AG10803 (cell line): ENCODE data around the gene TRIM24.
"Not testable (repeated sequence)": the region's sequence is repeated elsewhere in the genome, so short reads cannot be mapped to it uniquely, and the experiment has no call there.

Source experiments
- DNase-seq: peaks from one replicate; pipeline ENCODE4 v3.0.0; 2010; ENCODE audit warnings: low read depth
- H3K4me3 ChIP-seq: 2 replicates; pipeline ENCODE4 v1.5.1; 2011; ENCODE audit warnings: mild to moderate bottlenecking, low read length, control low read depth
- TF ChIP-seq, protein P1 (sequence below): conservative IDR thresholded peaks from 2 replicates; pipeline ENCODE4 v1.5.1; 2011; ENCODE audit warnings: mild to moderate bottlenecking, low read length, control low read depth, inconsistent platforms

The TRIM24 gene

GRCh38 chr7:138491612-138492386 is 31.7 kb downstream of the TRIM24 start:
- TF ChIP-seq, protein P1, sequence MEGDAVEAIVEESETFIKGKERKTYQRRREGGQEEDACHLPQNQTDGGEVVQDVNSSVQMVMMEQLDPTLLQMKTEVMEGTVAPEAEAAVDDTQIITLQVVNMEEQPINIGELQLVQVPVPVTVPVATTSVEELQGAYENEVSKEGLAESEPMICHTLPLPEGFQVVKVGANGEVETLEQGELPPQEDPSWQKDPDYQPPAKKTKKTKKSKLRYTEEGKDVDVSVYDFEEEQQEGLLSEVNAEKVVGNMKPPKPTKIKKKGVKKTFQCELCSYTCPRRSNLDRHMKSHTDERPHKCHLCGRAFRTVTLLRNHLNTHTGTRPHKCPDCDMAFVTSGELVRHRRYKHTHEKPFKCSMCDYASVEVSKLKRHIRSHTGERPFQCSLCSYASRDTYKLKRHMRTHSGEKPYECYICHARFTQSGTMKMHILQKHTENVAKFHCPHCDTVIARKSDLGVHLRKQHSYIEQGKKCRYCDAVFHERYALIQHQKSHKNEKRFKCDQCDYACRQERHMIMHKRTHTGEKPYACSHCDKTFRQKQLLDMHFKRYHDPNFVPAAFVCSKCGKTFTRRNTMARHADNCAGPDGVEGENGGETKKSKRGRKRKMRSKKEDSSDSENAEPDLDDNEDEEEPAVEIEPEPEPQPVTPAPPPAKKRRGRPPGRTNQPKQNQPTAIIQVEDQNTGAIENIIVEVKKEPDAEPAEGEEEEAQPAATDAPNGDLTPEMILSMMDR: no peak
- no peak for DNase-seq
- no peak overlapping the region for H3K4me3 ChIP-seq

- no peak for DNase-seq
- H3K4me3 ChIP-seq: no peak overlapping the region
- TF ChIP-seq, protein P1: no peak
Observed at GRCh38 chr7:138492423-138492822, 32.4 kb downstream of the TRIM24 start.

- TF ChIP-seq, protein P1: no peak
- H3K4me3 ChIP-seq: no peak overlapping the region
- no peak for DNase-seq
Observed at GRCh38 chr7:138493535-138493934, 33.5 kb downstream of the TRIM24 start.

DNA sequence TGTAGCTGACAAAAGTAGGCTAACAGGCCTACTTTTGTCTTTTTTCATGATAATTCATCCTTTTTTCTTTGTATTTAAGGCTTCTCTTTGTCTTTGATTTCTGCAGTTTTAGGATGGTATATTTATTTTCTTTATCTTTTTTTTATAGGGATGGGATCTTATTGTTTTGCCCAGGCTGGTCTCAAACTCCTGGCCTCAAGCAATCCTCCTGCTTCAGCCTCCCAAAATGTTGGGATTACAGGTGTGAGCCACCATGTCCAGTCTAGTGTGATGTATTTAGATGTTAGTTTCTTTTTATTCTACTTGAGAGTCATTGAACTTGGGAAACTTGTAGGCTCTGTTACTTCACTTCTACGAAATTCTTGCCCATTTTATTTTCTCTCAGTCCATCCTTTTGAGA is 35.4 kb downstream of the TRIM24 start:
- H3K4me3 ChIP-seq: no peak overlapping the region
- TF ChIP-seq, protein P1: no peak
- DNase-seq: no peak

DNA sequence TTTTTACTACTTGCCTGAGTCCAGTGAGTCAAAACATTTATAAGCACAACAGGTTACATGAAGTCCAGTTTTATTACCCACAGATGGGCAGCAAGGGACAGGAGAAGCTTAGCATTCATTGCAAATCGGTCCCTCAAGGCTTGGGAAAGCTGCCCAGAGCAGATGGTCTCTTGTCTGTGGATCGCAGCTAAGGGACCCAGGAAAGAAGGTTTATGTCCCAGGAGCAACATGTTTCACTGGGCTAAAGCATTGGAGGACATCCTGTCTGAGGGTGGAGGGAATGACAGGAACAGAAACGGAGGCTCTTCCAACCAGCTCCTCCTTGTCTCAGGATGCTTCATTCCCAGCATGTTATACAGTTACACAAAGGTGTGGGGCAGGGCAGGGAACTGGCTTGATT is 39.3 kb downstream of the TRIM24 start:
- DNase-seq: no peak
- TF ChIP-seq, protein P1: no peak
- no peak overlapping the region for H3K4me3 ChIP-seq

GRCh38 chr7:138500303-138500702 is 40.2 kb downstream of the TRIM24 start:
- not testable (repeated sequence) for H3K4me3 ChIP-seq, DNase-seq

DNA sequence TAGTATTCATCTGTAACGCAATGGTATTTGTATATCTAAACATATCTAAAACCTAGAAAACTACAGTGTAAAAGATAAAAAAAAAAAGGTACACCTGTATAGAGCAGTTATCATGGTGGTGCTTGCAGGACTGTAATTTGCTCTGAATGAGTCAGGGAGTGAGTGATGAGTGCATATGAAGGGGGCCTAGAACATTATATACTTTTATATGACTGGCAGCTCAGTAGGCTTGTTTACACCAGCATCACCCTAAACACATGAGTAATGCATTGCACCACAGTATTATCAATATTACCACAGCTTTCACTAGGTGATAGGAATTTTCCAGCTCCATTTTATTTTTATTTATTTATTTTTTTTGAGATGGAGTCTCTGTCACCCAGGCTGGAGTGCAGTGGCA is 40.8 kb downstream of the TRIM24 start:
- DNase-seq: no peak
- TF ChIP-seq, protein P1: no peak
- no peak overlapping the region for H3K4me3 ChIP-seq
